HCT116 (cell line): ENCODE measurements around the gene RARB. TPM values are rescaled to one million over a fixed set of nuclear protein-coding genes. Genes with fewer than 3 reads are reported as not detected.

Experiments
- ATAC-seq: fragments of 200-7000 bp; cut with Tn5 transposase; 2 replicates; pipeline ENCODE4 v1.9.1; 2020; ENCODE audit warnings: mild to moderate bottlenecking, moderate library complexity
- BruUV-seq: library from RNA; stranded (reverse); fragments of 400-500 nt; replicated peaks from 2 replicates; lab custom pipeline; 2021; lab: Mats Ljungman, UMichigan
- CTCF ChIA-PET: fragments of 300-600 bp; sonication (Branson Sonifier 250); formaldehyde crosslinking; loops from one replicate; lab custom pipeline; 2021; ENCODE audit warnings: antibody characterized with exemption; lab: Charles Lee
- POLR2A ChIA-PET: fragments of 300-600, 350-600 bp; sonication (Branson Sonifier 250); formaldehyde crosslinking; loops from one replicate; lab custom pipeline; 2021; ENCODE audit warnings: antibody characterized with exemption; lab: Charles Lee
- RAD21 ChIA-PET, 2 experiments: fragments of 300-600 bp; sonication (Branson Sonifier 250); formaldehyde crosslinking; loops; one replicate each; lab custom pipeline; 2023; ENCODE audit warnings: low total read pairs in 2 of 2; ENCODE audit not compliant: uncharacterized antibody in 2 of 2, unreplicated experiment in 2 of 2, low non-redundant PET in 1 of 2; lab: Charles Lee
- DNase-seq: peaks from one replicate; pipeline ENCODE4 v3.0.0-alpha.2; 2010; ENCODE audit warnings: low read depth, low spot score
- H2AFZ ChIP-seq: fragments of 200-600 bp; shearing (Covaris generic), sonication (generic); 2 replicates; pipeline ENCODE4 v1.6.1; 2017; ENCODE audit warnings: low read depth, mixed run types, mixed read lengths, antibody characterized with exemption, low read length; ENCODE audit not compliant: poor library complexity, severe bottlenecking
- H3K27ac ChIP-seq: 2 replicates; pipeline ENCODE4 v1.5.1; 2012; ENCODE audit warnings: low read depth, low read length
- H3K27me3 ChIP-seq: fragments of 200-600 bp; sonication (generic); 2 replicates; pipeline ENCODE4 v1.6.1; 2016; ENCODE audit warnings: mixed run types, low read length, mixed read lengths; ENCODE audit not compliant: insufficient read depth
- H3K36me3 ChIP-seq, 2 experiments: fragments of 200-500 bp in 1 of 2; fragments of 200-600 bp in 1 of 2; sonication (Bioruptor generic) in 1 of 2; sonication (generic) in 1 of 2; 2 replicates each; pipeline versions ENCODE4 v1.5.1 to v1.6.1; 2014 to 2016; ENCODE audit warnings: low read length in 2 of 2, inconsistent platforms in 1 of 2, mixed read lengths in 1 of 2, mixed run types in 1 of 2; ENCODE audit not compliant: insufficient read depth in 2 of 2, control insufficient read depth in 1 of 2
- H3K4me1 ChIP-seq, 2 experiments: fragments of 200-600 bp in 1 of 2; sonication (generic) in 1 of 2; 2 replicates each; pipeline versions ENCODE4 v1.5.1 to v1.6.1; 2012 to 2017; ENCODE audit warnings: low read length in 2 of 2, inconsistent platforms in 1 of 2, mild to moderate bottlenecking in 1 of 2, mixed read lengths in 1 of 2, mixed run types in 1 of 2, moderate library complexity in 1 of 2; ENCODE audit not compliant: insufficient read depth in 2 of 2, control insufficient read depth in 1 of 2
- H3K4me2 ChIP-seq: fragments of 200-600 bp; sonication (generic); 2 replicates; pipeline ENCODE4 v1.6.1; 2017; ENCODE audit warnings: mixed run types, low read length, mixed read lengths
- H3K4me3 ChIP-seq, 2 experiments: fragments of 200-600 bp in 1 of 2; sonication (generic) in 1 of 2; replicated peaks in 1 of 2; 2 replicates each; pipeline ENCODE4 v1.5.1; 2011 to 2016; ENCODE audit warnings: low read length in 2 of 2, control low read depth in 1 of 2, low read depth in 1 of 2, mild to moderate bottlenecking in 1 of 2, mixed read lengths in 1 of 2, mixed run types in 1 of 2
- H3K79me2 ChIP-seq: fragments of 200-600 bp; sonication (generic); 2 replicates; pipeline ENCODE4 v1.6.1; 2017; ENCODE audit warnings: mild to moderate bottlenecking, mixed run types, low read length, moderate library complexity, mixed read lengths; ENCODE audit not compliant: insufficient read depth
- H3K9ac ChIP-seq: fragments of 200-600 bp; sonication (generic); 2 replicates; pipeline ENCODE4 v1.6.1; 2016; ENCODE audit warnings: low read length, mixed read lengths
- H3K9me2 ChIP-seq: fragments of 200-600 bp; sonication (generic), shearing (Covaris generic); 2 replicates; pipeline ENCODE4 v1.6.1; 2017; ENCODE audit warnings: mixed run types, mild to moderate bottlenecking, moderate library complexity; ENCODE audit not compliant: insufficient read depth
- H3K9me3 ChIP-seq, 2 experiments: fragments of 200-500 bp in 1 of 2; fragments of 200-600 bp in 1 of 2; sonication (Bioruptor generic) in 1 of 2; sonication (generic) in 1 of 2; 2 replicates each; pipeline ENCODE4 v1.6.1; 2014 to 2017; ENCODE audit warnings: low read length in 2 of 2, mixed read lengths in 2 of 2, inconsistent platforms in 1 of 2, low read depth in 1 of 2, mild to moderate bottlenecking in 1 of 2, mixed run types in 1 of 2, moderate library complexity in 1 of 2; ENCODE audit not compliant: control insufficient read depth in 1 of 2, insufficient read depth in 1 of 2
- H4K20me1 ChIP-seq: fragments of 200-600 bp; sonication (generic), shearing (Covaris generic); 2 replicates; pipeline ENCODE4 v1.6.1; 2017; ENCODE audit warnings: mixed run types, mild to moderate bottlenecking, moderate library complexity; ENCODE audit not compliant: insufficient read depth
- ATF3 ChIP-seq: IDR thresholded peaks from 2 replicates; pipeline ENCODE4 v1.6.1; 2012
- CEBPB ChIP-seq: IDR thresholded peaks from 2 replicates; pipeline ENCODE4 v1.6.1; 2012; ENCODE audit warnings: low read depth
- EGR1 ChIP-seq: IDR thresholded peaks from 2 replicates; pipeline ENCODE4 v1.6.1; 2012; ENCODE audit warnings: low read depth
- EZH2 ChIP-seq: fragments of 200-600 bp; sonication (generic); IDR thresholded peaks from 2 replicates; pipeline ENCODE4 v1.6.1; 2017; ENCODE audit warnings: antibody characterized with exemption, mixed run types
- FOSL1 ChIP-seq: IDR thresholded peaks from 2 replicates; pipeline ENCODE4 v1.6.1; 2012; ENCODE audit warnings: low read depth
- POLR2A ChIP-seq: IDR thresholded peaks from 2 replicates; pipeline ENCODE4 v1.7.0; 2011; ENCODE audit warnings: borderline replicate concordance; ENCODE audit not compliant: insufficient read depth, insufficient read length; ENCODE audit errors: extremely low read depth
- POLR2AphosphoS5 ChIP-seq: IDR thresholded peaks from 2 replicates; pipeline ENCODE4 v1.6.1; 2011; ENCODE audit warnings: mild to moderate bottlenecking, low read depth, low read length, moderate library complexity
- RAD21 ChIP-seq: IDR thresholded peaks from 2 replicates; pipeline ENCODE4 v1.6.1; 2012; ENCODE audit warnings: low read depth, mild to moderate bottlenecking
- REST ChIP-seq: IDR thresholded peaks from 2 replicates; pipeline ENCODE4 v1.6.1; 2012; ENCODE audit warnings: low read depth
- SIN3A ChIP-seq: IDR thresholded peaks from 2 replicates; pipeline ENCODE4 v1.6.1; 2012; ENCODE audit warnings: low read depth
- SRF ChIP-seq: IDR thresholded peaks from 2 replicates; pipeline ENCODE4 v1.6.1; 2012; ENCODE audit warnings: low read depth
- TCF7L2 ChIP-seq: IDR thresholded peaks from 2 replicates; pipeline ENCODE4 v1.7.0; 2011; ENCODE audit warnings: borderline replicate concordance, inconsistent platforms; ENCODE audit not compliant: insufficient read depth, insufficient read length; ENCODE audit errors: extremely low read depth
- YY1 ChIP-seq: IDR thresholded peaks from 2 replicates; pipeline ENCODE4 v1.6.1; 2011; ENCODE audit warnings: low read length, low read depth, moderate library complexity, mild to moderate bottlenecking; ENCODE audit not compliant: insufficient replicate concordance; ENCODE audit errors: extremely low read depth
- ZBTB33 ChIP-seq: IDR thresholded peaks from 2 replicates; pipeline ENCODE4 v1.6.1; 2011; ENCODE audit warnings: mild to moderate bottlenecking, low read length, moderate library complexity; ENCODE audit not compliant: insufficient replicate concordance; ENCODE audit errors: extremely low read depth
- ZFX ChIP-seq: fragments of 450-650 bp; IDR thresholded peaks from 2 replicates; pipeline ENCODE4 v1.6.1; 2017
- ZNF274 ChIP-seq: fragments of 200-500 bp; sonication (Bioruptor generic); IDR thresholded peaks from 2 replicates; pipeline ENCODE4 v1.6.1; 2014; ENCODE audit warnings: mild to moderate bottlenecking, low read depth, low read length, inconsistent platforms
- intact Hi-C: fragments of 100-400 bp; cut with micrococcal nuclease; formaldehyde crosslinking; loops from 2 replicates; pipeline ENCODE4 v1.10.0; 2022
- total RNA-seq: library from RNA; stranded (reverse); gene quantifications from one replicate; pipeline ENCODE4 v1.2.1, GENCODE V29; 2021; ENCODE audit not compliant: unreplicated experiment
- TF ChIP-seq, protein P1 (sequence below), 3 experiments: fragments of 200-600 bp in 1 of 3; sonication (generic) in 1 of 3; IDR thresholded peaks in 2 of 3; conservative IDR thresholded peaks in 1 of 3; 2 replicates each; pipeline ENCODE4 v1.5.1; 2012 to 2017; ENCODE audit warnings: low read depth in 2 of 3, low read length in 2 of 3, antibody characterized with exemption in 1 of 3, borderline replicate concordance in 1 of 3, control low read depth in 1 of 3, mild to moderate bottlenecking in 1 of 3, mixed read lengths in 1 of 3, mixed run types in 1 of 3, moderate library complexity in 1 of 3; ENCODE audit not compliant: insufficient read depth in 1 of 3

RARB gene
- total RNA-seq, 1 experiment from 2014 or later, result not detected

- H3K79me2 ChIP-seq, result no peaks in the 10 kb centered on the region
- TF ChIP-seq CEBPB (no peak), EGR1 (no peak), RAD21 (no peak), SRF (no peak), ZFX (no peak), POLR2A (no peak), ZNF274 (no peak), YY1 (no peak), POLR2AphosphoS5 (no peak), ATF3 (no peak), ZBTB33 (no peak), FOSL1 (no peak), TCF7L2 (no peak), SIN3A (no peak), EZH2 (no peak), REST (no peak)
- TF ChIP-seq, protein P1, sequence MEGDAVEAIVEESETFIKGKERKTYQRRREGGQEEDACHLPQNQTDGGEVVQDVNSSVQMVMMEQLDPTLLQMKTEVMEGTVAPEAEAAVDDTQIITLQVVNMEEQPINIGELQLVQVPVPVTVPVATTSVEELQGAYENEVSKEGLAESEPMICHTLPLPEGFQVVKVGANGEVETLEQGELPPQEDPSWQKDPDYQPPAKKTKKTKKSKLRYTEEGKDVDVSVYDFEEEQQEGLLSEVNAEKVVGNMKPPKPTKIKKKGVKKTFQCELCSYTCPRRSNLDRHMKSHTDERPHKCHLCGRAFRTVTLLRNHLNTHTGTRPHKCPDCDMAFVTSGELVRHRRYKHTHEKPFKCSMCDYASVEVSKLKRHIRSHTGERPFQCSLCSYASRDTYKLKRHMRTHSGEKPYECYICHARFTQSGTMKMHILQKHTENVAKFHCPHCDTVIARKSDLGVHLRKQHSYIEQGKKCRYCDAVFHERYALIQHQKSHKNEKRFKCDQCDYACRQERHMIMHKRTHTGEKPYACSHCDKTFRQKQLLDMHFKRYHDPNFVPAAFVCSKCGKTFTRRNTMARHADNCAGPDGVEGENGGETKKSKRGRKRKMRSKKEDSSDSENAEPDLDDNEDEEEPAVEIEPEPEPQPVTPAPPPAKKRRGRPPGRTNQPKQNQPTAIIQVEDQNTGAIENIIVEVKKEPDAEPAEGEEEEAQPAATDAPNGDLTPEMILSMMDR (IDR thresholded peaks at IDR 0.05 in 2 of 3, conservative IDR thresholded peaks at IDR 0.05 in 1 of 3; ENCODE audit: borderline replicate concordance in 1 of 3, insufficient read depth in 1 of 3, low read depth in 2 of 3, low read length in 2 of 3), result no peak
- H3K4me1 ChIP-seq, result no peaks in the 10 kb centered on the region; a peak in 1 of 4 replicates
- no peak overlapping the region for H3K4me2 ChIP-seq
- no peak overlapping the region for H3K4me3 ChIP-seq
- H3K9ac ChIP-seq, result no peak overlapping the region
- intact Hi-C loops, result no loop called here
- POLR2A ChIA-PET, result no interaction called here
- H3K9me2 ChIP-seq, result no peaks in the 10 kb centered on the region
- H3K36me3 ChIP-seq, result no peaks in the 10 kb centered on the region
- no peaks in the 10 kb centered on the region for H3K9me3 ChIP-seq
- ATAC-seq (no peak), DNase-seq (no peak)
- no TSS peak for BruUV-seq
- H3K27me3 ChIP-seq, result peaks cover 13% of the 10 kb centered on the region; the same call in 1 of the 2 replicates
- CTCF ChIA-PET, result no interaction called here
- no peak overlapping the region for H2AFZ ChIP-seq
- no peak overlapping the region for H3K27ac ChIP-seq
- no peaks in the 10 kb centered on the region for H4K20me1 ChIP-seq
- RAD21 ChIA-PET, result no interaction called here
These were observed 29.8 kb downstream of the RARB start for GRCh38 chr3:25457671-25458419.
